NCI-H446 treated with DMSO at 0.1 percent for 48 hours (cell line): Measurements from ENCODE around the gene RIN3.
A peak's percentile ranks its signal among the peaks of the same experiment; 100 is the strongest.
"Not testable (repeated sequence)": the region's sequence is repeated elsewhere in the genome, so short reads cannot be mapped to it uniquely, and the experiment has no call there.

ENCODE experiments used
- DNase-seq: peaks from one replicate; lab custom pipeline; 2025; lab: John Stamatoyannopoulos, UW

The RIN3 gene

GRCh38 chr14:92665661-92666110 is 152.1 kb downstream of the RIN3 start:
- no peak for DNase-seq

GRCh38 chr14:92666251-92666650 is 152.7 kb downstream of the RIN3 start:
- DNase-seq: no peak

GRCh38 chr14:92668276-92668973 is 154.8 kb downstream of the RIN3 start:
- DNase-seq: no peak

DNA sequence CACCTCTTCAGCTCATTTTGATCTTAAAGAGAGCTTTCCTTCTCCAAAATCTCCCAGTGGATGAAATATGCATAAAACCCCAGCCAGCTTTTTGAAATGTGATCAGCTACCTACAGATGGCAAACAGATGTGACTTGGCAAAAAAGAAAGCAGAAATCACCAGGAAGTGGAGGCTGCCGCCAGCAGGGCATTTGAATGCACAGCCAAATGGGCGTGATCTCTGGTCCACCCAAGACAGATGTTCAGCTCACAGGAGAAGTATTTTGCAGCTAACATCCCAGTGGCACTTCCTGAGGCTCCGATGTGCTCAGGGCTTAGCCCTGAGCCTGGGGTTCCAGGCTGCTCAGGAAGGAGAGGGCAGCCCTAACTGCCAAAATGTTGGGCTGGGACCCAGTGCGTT is 156.6 kb downstream of the RIN3 start:
- no peak for DNase-seq

DNA sequence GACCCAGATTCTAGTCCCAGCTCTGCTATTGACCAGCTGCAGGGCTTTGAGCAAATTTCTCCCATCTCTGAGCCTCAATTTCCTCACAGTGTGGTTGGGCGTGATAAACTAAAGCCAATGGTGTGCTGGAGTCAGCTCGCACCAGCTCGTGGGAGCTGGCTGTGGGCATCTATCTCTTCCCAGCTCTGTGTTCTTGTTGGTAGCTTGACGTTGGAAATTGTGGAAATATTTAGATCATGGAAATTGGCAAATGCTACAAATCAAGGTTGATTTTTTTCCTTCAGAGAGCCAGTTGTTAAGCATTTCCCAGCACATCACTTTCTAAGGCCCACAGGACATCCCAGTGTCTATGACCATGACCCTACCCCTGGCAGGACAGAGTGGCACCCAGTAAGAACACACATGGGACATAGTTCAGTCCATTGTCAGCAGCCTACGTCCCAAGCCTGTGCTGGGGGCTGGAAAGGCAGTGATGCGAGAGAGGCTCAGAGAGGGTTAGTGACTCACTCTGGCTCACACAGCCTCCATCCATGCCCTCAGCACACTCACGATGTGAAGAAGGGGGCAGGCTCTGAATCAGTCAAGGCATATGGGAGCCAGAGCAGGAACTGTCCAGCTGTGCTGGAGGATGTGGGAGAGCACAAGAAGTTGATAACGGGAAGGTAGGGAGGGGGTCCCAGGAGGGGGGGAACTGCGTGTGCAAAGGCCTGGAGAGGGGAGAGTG is 157.2 kb downstream of the RIN3 start:
- no peak for DNase-seq

GRCh38 chr14:92673601-92674150 is 160.1 kb downstream of the RIN3 start:
- no peak for DNase-seq

DNA sequence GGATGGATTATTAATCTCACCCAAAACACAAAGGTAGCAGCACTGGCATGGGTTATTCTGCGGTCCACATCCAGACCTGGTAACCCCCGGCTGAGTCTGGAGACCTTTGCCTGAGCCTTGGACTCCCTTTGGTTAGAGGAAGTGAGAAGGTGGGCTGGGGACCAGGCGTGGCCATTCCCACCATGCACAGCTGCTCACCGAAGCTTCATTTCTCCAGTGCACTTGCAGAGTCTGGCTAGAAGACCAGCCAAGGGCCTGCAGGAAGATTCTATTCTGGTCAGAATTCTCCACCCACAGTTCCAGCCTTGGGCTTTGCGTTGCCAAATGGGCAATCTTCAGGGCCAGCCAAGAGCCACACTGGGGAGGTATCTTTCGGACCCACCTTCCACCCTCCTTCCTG is 161.8 kb downstream of the RIN3 start:
- DNase-seq: no peak

DNA sequence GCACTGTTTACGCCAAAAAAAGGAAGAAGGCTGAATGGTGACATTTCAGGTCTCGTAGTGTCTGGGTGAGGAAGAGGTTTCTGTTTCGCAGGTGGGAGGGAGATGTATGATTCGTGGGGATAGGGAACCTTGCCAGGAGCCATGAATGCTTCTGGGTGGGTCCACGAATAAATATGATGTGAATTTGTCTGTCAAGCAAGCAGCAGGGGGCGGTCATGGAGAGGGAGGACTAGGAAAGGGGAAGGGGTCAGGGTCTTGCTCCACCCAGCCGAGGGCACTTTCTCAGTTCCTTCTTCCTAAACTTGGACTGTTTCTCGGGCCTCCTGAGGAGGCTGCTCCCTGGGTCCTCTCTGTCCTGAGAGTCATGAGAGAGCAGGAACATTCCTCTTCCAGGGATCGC is 162.4 kb downstream of the RIN3 start:
- no peak for DNase-seq

DNA sequence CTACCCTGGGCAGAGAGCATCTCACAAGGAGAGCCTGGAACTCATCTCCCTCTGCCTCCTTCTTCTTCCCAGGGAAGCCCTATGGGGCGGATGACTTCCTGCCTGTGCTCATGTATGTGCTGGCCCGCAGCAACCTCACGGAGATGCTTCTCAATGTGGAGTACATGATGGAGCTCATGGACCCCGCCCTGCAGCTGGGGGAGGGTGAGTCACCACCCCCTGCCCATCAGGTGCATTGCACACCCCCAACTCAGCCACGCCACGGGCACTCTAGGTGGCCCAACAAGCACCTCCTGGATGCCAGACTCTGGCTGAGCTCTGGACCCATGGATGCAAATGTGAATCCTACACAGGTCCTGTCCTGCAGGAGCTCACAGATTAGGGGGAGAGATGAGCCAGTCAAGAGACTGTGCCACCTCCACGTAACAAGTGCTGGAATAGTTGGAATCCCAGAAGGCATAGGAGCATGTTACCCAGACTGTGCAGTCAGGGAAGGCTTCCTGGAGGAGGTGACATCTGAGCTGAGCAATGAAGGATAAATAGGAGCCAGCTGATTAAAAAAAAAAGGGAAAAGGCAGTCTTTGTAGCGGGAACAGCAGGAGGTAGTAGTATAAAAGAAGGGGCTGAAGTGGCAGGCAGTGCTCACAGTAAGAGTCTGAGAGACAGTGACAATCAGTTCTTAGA is 163.0 kb downstream of the RIN3 start:
- DNase-seq: no peak

- no peak for DNase-seq
Measured at GRCh38 chr14:92677087-92677668, 163.6 kb downstream of the RIN3 start.

DNA sequence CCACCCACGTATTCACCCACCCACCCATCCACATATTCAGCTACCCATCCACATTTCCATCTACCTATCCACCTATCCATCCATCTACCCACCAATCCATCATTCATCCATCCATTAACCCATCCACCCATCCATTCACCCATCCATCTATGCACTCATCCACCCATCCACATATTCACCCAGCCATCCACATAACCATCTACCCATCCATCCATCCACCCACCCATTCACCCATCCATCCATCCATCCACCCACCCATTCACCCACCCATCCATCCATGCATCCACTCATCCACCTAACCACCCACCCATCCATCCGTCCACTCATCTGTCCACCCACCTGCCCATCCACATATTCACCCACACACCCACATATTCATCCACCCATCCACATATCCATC is 164.4 kb downstream of the RIN3 start:
- no peak for DNase-seq

- no peak for DNase-seq
Measured at GRCh38 chr14:92678766-92679165, 165.2 kb downstream of the RIN3 start.

GRCh38 chr14:92679246-92679645 is 165.7 kb downstream of the RIN3 start:
- DNase-seq: no peak

GRCh38 chr14:92680330-92680729 is 166.7 kb downstream of the RIN3 start:
- DNase-seq: not testable (repeated sequence)

- peak; percentile 7 for DNase-seq
Measured at GRCh38 chr14:92680781-92681650, 167.4 kb downstream of the RIN3 start.

DNA sequence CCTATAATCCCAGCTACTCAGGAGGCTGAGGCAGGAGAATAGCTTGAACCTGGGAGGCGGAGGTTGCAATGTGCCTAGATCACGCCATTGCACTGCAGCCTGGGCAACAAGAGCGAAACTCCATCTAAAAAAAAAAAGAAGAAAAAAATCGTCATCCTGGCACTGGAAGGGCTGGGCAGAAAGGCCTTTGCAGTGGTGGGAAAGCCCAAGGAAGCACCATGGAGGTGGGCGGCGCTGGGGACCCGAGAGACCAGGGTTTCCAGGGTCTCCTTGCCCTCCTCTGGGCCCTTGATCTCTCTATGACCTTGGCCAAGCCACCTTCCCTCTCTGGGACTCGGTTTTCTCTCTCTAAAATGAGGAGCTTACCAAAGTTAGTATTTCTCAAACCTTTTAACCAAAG is 169.5 kb downstream of the RIN3 start:
- DNase-seq: no peak

DNA sequence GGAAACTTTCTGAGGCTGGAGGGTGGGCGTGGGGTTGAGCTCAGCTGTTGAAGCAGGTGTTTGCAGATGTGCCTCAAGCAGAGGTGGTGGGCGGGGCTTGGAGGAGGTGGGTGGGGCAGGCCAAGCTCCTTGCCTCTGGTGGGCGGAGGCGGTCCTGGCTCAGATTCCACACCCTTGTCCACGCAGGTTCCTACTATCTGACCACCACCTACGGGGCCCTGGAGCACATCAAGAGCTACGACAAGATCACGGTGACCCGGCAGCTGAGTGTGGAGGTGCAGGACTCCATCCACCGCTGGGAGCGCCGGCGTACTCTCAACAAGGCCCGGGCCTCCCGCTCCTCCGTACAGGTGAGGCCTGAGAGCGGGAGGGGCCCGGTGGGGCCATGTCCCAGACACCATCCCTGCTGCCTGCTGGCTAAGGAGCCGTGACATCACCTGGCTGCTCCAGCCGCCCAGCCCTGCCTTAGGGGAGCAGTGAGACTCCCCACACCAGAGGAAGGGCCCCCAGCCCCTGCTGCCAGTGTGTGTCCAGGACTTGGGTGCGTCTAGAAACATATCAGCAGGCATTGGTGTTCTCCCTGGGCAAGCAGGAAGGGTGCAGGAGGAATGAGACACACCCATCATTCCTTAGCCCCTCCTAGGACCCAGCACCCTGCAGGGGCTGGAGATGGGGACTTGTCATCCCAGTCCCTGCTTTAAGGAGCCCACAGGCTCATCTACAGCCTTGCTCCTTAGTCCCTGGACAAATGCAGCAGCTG is 171.4 kb downstream of the RIN3 start:
- no peak for DNase-seq

- no peak for DNase-seq
Measured at GRCh38 chr14:92685784-92686355, 172.3 kb downstream of the RIN3 start.

GRCh38 chr14:92686411-92686899 is 172.9 kb downstream of the RIN3 start:
- no peak for DNase-seq

- peak; percentile 20 for DNase-seq
Measured at GRCh38 chr14:92686900-92687427, 173.4 kb downstream of the RIN3 start.
